ENCODE results near the gene KCNIP3. TPM values are rescaled to one million over a fixed set of nuclear protein-coding genes. Genes with fewer than 3 reads are reported as not detected.

KCNIP3 gene
- total RNA-seq, 2 donors from 2014 or later = 1.6 to 2.9 TPM

DNA sequence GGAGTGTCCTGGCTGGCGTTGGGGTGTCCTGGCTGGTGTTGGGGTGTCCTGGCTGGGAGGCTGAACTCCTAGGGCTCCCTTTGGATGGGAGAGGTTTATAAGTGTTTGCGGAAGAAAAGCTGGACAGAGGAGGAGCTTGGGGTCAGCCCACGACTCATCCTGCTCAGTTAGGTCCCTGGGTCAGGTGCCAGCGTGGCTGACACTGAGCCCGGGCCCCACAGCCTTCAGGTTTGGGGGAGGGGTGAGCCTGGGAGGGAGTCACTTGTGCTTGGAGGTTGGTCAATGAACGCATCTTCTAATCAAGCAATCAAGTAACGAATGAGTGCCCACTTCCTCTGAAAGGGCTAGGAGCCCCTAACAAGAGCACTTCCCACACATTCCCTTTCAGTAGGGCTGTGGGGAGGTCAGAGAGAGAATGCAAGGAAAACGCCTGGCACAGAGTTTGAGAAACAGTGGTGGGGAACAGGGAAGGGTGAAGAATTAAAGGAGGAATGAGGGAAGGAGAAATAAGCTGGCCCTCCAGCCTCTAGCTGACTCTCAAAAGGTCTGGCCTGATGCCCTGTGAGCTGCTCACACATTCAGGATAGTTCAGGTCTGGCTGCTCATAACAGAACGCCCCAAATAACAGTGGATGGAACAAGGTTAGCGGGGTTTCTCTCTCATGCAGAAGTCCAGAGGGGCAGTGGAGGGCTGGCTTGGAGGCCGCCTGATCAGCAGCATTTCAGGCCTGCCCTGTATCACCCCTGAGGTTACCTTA lies 670 bp downstream of the KCNIP3 start:
- H3K4me3 ChIP-seq = no peak overlapping the region

GRCh38 chr2:95298486-95299111 lies 1.5 kb downstream of the KCNIP3 start:
- no peak overlapping the region for H3K4me3 ChIP-seq
- H3K9me3 ChIP-seq = no peaks in the 10 kb centered on the region
- ATAC-seq (no peak), DNase-seq (no peak)
- H3K36me3 ChIP-seq (replicated peaks in 1 of 2; ENCODE audit: insufficient read depth in 1 of 2, low read depth in 2 of 2) = no peaks in the 10 kb centered on the region
- TF ChIP-seq POLR2A (IDR thresholded peaks at IDR 0.05) = no peak
- no peak for TF ChIP-seq CTCF (IDR thresholded peaks at IDR 0.05)
- H3K27me3 ChIP-seq = no peaks in the 10 kb centered on the region
- H3K4me1 ChIP-seq = peaks cover 44% of the 10 kb centered on the region
- no peak overlapping the region for H3K27ac ChIP-seq
- 85 to 90% methylated on average over 3 to 9 of the region's 9 CpGs for WGBS, 2 donors
- intact Hi-C loops (cut with DNase I) = no loop called here

More for the DNA sequence above, 670 bp downstream of the KCNIP3 start:
- 53 to 59% methylated on average over 8 to 11 of the region's 11 CpGs for WGBS, 2 donors
- Histone ChIP-seq H3K36me3 (replicated peaks in 1 of 2; ENCODE audit: insufficient read depth in 1 of 2, low read depth in 2 of 2) (no peaks in the 10 kb centered on the region), H3K4me1 (peaks cover 41% of the 10 kb centered on the region), H3K9me3 (no peaks in the 10 kb centered on the region), H3K27me3 (no peaks in the 10 kb centered on the region), H3K27ac (peak overlapping the region in 2 of 4 donors; percentile 62 to 74)
- ATAC-seq (no peak), DNase-seq (peak in 1 of 4 donors; percentile 33)
- TF ChIP-seq CTCF (IDR thresholded peaks at IDR 0.05) (no peak), POLR2A (IDR thresholded peaks at IDR 0.05) (no peak)
- intact Hi-C loops (cut with DNase I) = no loop called here

- ATAC-seq (no peak), DNase-seq (no peak)
- 79 to 80% methylated on average over 1 to 9 of the region's 9 CpGs for WGBS, 2 donors
- Histone ChIP-seq H3K27me3 (no peaks in the 10 kb centered on the region), H3K9me3 (no peaks in the 10 kb centered on the region), H3K36me3 (replicated peaks in 1 of 2; ENCODE audit: insufficient read depth in 1 of 2, low read depth in 2 of 2) (no peaks in the 10 kb centered on the region), H3K27ac (peak overlapping the region in 1 of 4 donors; percentile 31), H3K4me1 (peaks cover 44% of the 10 kb centered on the region), H3K4me3 (no peak overlapping the region)
- TF ChIP-seq CTCF (IDR thresholded peaks at IDR 0.05) (no peak), POLR2A (IDR thresholded peaks at IDR 0.05) (no peak)
- intact Hi-C loops (cut with DNase I) = no loop called here
These were observed 2.8 kb downstream of the KCNIP3 start for GRCh38 chr2:95299961-95300360.

- peaks cover 46% of the 10 kb centered on the region for H3K4me1 ChIP-seq
- no peak for ATAC-seq
- no peak overlapping the region for H3K4me3 ChIP-seq
- no peaks in the 10 kb centered on the region for H3K27me3 ChIP-seq
- H3K9me3 ChIP-seq = no peaks in the 10 kb centered on the region
- peak overlapping the region in 1 of 4 donors; percentile 31 for H3K27ac ChIP-seq
- TF ChIP-seq CTCF (IDR thresholded peaks at IDR 0.05) (no peak), POLR2A (IDR thresholded peaks at IDR 0.05) (no peak)
- peak in 3 of 4 donors; percentile 55 to 84 (median 71) for DNase-seq
- intact Hi-C loops (cut with DNase I) = no loop called here
- no peaks in the 10 kb centered on the region for H3K36me3 ChIP-seq (replicated peaks in 1 of 2; ENCODE audit: insufficient read depth in 1 of 2, low read depth in 2 of 2)
- WGBS, 2 donors = 20% methylated on average over 11 of the region's 11 CpGs; no CpG with 5 or more reads in 1 of the 2 donors
These were observed 3.3 kb downstream of the KCNIP3 start for GRCh38 chr2:95300450-95300849.

Data from body of pancreas (tissue), 4 donors.